GM13977 (cell line): ENCODE data around the gene CDHR3.

Experiments used
- DNase-seq: peaks from one replicate; pipeline ENCODE4 v3.0.0; 2012; ENCODE audit warnings: low spot score
- in situ Hi-C: fragments of 300-500 bp; cut with MboI; formaldehyde crosslinking; loops from one replicate; pipeline ENCODE4 v1.12.0; 2022; ENCODE audit warnings: low sequenced_read_pairs, low pct_unique_long_range_greater_than_20kb, mixed read lengths, inconsistent platforms; ENCODE audit not compliant: unreplicated experiment
- TF ChIP-seq, protein P1 (sequence below): IDR thresholded peaks from 2 replicates; pipeline ENCODE4 v1.5.1; 2012; ENCODE audit warnings: mild to moderate bottlenecking, control low read depth; ENCODE audit not compliant: insufficient read depth; ENCODE audit errors: extremely low read depth, missing control alignments

CDHR3 gene

DNA sequence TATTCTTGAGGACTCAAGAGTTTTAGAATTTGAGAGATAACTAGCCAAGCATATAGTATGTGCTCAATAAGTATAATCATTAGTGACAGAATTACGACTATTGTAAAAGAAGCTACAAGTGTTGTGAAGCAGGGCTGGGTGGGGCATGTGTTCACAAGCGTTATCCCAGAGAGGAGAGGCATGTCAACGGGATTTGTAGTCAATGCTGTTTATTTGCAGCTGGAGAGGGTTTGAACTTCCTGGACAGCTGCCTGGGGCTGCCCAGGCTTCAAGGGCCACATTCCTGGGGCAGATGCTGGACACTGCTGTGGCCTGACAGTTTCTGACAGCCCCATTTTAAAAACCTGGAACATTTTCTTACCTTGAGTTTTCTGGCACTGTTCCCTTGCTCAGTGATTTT, 36.9 kb upstream of the CDHR3 start:
- TF ChIP-seq, protein P1, sequence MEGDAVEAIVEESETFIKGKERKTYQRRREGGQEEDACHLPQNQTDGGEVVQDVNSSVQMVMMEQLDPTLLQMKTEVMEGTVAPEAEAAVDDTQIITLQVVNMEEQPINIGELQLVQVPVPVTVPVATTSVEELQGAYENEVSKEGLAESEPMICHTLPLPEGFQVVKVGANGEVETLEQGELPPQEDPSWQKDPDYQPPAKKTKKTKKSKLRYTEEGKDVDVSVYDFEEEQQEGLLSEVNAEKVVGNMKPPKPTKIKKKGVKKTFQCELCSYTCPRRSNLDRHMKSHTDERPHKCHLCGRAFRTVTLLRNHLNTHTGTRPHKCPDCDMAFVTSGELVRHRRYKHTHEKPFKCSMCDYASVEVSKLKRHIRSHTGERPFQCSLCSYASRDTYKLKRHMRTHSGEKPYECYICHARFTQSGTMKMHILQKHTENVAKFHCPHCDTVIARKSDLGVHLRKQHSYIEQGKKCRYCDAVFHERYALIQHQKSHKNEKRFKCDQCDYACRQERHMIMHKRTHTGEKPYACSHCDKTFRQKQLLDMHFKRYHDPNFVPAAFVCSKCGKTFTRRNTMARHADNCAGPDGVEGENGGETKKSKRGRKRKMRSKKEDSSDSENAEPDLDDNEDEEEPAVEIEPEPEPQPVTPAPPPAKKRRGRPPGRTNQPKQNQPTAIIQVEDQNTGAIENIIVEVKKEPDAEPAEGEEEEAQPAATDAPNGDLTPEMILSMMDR = no peak
- DNase-seq = no peak
- in situ Hi-C loops = no loop called here

- in situ Hi-C loops = no loop called here
- TF ChIP-seq, protein P1 = no peak
- no peak for DNase-seq
These were observed 31.9 kb upstream of the CDHR3 start for GRCh38 chr7:105931179-105931578.

- DNase-seq = no peak
- in situ Hi-C loops = no loop called here
- TF ChIP-seq, protein P1 = no peak
These were observed 30.1 kb upstream of the CDHR3 start for GRCh38 chr7:105932835-105933477.

- DNase-seq = no peak
- TF ChIP-seq, protein P1 = no peak
- in situ Hi-C loops = no loop called here
These were observed 28.4 kb upstream of the CDHR3 start for GRCh38 chr7:105934572-105935185.

DNA sequence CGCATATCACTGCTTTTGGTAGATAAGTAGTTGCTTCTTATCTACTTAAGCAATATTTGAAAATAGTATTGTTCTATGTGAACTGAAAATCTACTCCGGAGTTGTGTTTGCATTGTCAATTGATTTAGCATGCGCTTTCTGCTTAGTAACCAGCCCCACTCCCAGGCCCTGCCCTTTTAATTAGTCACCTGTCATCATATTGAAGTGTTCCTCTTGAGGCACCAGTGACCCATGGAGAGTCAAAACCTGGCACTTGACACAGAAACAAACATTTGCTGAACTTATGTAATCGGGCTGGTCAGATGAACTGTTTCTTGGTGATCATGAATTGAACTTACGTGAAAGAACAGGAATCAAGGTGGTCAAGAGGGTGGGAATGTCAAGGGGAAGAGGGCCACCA, 27.8 kb upstream of the CDHR3 start:
- DNase-seq = no peak
- TF ChIP-seq, protein P1 = no peak

GRCh38 chr7:105937411-105937810, 25.7 kb upstream of the CDHR3 start:
- no peak for DNase-seq
- in situ Hi-C loops = no loop called here
- TF ChIP-seq, protein P1 = no peak

More for the DNA sequence above, 27.8 kb upstream of the CDHR3 start:
- in situ Hi-C loops = no loop called here
